ENCODE data around the gene KCNE4.

KCNE4 gene

DNA sequence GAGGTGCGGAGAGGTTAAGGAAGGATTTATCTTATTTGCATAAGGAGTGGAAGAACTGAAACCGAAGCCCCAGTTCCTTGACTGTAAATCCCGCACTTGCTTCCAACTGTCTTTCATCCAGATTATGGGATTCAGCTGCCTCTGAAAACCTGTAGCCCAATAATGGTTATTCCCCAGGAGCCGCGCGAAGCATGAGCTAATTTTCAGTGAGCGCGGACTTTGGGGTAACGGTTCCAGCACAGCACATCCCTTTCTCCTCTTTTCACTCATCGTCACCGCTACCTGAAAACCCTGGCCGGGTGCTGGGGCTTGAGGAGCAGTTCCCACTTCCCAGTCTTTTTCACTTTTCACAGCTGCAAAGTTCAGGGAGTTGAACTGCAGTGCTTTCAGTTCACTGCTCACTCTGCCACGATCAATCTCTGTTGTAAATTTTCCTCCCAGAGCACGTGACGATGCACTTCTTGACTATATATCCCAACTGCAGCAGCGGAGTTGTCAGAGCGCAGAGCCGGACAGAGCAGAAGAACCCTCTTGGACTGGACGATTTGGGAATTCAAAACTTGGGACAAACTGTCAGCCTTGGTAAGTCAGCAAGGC lies at the start of gene KCNE4:
KCNE4 (plus strand) TSS at position 498 of the 597 bp plus-strand sequence. CDS start 641 bp downstream, outside the sequence.
- no peak for DNase-seq

GRCh38 chr2:223003191-223003590 lies 48.8 kb upstream of the KCNE4 start:
- no peak for DNase-seq

DNA sequence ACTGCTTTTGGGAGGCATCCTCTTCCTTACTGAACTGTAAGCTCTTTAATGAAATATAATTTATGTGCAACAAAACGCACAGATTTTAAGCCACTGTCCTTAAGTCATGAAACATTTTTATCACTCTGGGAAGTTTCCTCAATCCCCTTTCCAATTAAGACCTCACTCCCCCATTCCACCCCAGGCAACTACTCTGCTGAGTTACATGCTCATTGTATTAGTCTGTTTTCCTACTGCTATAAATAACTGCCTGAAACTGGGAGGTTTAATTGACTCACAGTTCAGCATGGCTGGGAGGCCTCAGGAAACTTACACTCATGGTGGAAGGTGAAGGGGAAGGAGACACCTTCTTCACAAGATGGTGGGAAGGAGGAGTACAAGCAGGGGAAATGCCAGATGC lies 46.5 kb upstream of the KCNE4 start:
- DNase-seq = no peak

DNA sequence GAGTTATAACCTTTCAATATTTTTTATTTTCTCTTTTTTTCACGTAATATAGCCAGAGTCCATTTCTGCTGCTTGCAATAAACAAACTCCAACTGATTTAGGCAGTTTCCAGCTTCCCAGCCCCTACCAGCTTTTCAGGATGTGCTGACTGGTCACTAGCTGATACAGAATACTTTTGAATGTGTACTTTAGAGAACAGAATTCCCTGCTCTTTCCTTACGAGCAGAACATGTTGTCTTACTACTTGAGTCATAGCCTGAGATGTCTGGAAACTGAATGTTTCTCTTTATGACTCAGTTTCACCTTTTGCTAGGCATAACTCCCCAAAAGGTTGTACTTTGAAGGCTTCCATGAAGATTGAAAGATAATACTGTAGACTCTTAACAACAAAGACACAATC lies 44.5 kb upstream of the KCNE4 start:
- DNase-seq = no peak

GRCh38 chr2:223008162-223008561 lies 43.8 kb upstream of the KCNE4 start:
- DNase-seq = no peak

DNA sequence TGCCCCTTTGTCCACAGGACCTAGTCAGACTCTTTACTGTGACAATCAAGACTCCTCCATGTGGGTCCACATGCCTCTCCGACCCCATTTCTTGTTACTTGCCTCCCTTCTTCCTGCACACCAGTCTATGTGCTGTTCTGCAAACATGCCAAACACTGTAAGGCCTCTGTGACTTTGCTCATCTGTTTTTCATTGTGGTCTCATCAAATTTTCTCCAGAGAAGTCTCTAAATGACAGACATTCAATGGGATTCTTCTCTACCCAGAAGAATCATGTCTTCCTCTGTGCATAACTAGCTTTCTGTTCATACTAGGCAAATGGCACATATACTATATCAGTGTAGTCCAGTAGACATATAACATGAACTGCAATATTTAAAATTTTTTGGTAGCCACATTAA lies 43.0 kb upstream of the KCNE4 start:
- DNase-seq = no peak

- no peak for DNase-seq
Observed at GRCh38 chr2:223010641-223011040, 41.3 kb upstream of the KCNE4 start.

- no peak for DNase-seq
Observed at GRCh38 chr2:223012291-223012690, 39.7 kb upstream of the KCNE4 start.

GRCh38 chr2:223019390-223019930 lies 32.5 kb upstream of the KCNE4 start:
- DNase-seq = no peak

- no peak for DNase-seq
Observed at GRCh38 chr2:223019987-223020717, 31.8 kb upstream of the KCNE4 start.

- DNase-seq = no peak
Observed at GRCh38 chr2:223020971-223021675, 30.9 kb upstream of the KCNE4 start.

- DNase-seq = peak; percentile 88
Observed at GRCh38 chr2:223026357-223027110, 25.5 kb upstream of the KCNE4 start.

DNA sequence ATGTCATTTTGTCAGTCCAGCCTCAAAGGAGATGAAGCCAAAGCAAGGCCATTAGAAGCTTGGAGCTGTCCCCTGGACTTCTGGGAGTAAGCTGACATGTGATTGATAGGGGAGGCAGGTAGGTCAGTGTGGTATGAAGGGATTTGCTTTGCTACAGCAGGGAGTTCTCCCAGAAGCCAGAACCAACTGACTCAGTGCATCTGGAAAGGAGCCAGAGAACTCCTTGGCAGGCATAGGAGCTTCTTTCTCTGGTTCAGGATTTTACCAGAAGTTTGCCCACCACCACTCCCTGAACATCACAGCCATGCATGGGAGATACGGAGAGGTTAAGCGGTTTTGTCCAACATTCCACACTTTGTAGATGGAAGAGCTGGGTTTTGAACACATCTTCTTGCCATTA lies 24.5 kb upstream of the KCNE4 start:
- DNase-seq = no peak

DNA sequence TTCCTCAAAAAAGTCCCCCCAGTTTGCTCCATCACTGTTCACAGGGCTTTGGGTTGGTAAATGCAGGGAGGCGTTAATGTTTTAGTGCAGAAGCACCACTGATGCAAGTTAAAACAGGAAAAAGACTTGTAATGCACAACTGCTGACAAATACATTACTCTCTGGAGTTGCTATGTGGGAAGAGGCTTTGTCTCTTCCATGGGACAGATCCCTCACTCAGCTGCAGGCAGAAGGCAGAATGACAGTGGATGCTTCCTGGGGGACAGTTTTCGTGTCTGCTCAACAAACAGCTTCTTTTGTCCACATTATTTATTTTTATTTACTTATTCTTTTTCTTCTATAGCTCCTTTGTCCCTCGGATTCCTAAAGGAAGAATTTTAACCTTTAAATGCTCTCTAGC lies 22.7 kb upstream of the KCNE4 start:
- no peak for DNase-seq

DNA sequence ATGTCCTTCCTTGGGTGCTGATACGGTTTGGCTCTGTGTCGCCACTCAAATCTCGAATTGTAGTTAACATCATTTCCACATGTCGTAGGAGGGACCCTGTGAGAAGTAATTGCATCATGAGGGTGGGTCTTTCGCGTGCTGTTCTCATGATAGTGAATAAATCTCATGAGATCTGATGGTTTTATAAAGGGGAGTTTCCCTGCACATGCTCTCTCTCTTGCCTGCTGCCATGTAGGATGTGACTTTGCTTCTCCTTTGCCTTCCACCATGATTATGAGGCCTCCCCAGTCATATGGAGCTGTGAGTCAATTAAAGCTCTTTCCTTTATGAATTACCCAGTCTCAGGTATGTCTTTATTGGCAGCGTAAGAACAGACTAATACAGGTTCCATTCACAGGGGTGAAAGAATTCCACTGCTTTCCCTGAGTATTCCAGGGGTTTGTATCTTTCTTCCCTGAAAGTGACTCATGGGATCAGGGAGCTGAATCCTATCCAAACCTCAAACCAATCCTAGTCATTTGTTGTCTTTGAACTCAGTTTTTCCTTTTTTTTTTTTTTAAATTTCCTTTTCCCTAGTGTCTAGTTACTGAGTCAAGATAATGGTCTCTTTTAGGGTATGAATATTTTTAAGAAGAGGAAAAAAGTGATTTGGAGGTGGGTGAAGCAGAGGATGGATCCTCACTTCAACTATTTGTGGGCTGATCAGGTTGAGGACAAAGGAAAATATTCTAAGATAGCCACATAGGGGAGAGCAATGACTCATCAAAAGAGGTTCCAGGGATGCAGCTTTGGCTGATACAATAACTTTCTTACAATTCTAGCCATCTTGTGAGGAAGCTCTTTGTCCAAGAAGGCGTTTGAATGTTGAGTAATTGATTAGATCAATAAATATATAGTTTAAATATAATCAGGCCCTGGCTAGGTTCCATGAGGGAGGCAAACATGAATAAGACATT lies 19.5 kb upstream of the KCNE4 start:
- no peak for DNase-seq

GRCh38 chr2:223034221-223034975 lies 17.6 kb upstream of the KCNE4 start:
- no peak for DNase-seq

GRCh38 chr2:223036790-223037444 lies 15.1 kb upstream of the KCNE4 start:
- no peak for DNase-seq

DNA sequence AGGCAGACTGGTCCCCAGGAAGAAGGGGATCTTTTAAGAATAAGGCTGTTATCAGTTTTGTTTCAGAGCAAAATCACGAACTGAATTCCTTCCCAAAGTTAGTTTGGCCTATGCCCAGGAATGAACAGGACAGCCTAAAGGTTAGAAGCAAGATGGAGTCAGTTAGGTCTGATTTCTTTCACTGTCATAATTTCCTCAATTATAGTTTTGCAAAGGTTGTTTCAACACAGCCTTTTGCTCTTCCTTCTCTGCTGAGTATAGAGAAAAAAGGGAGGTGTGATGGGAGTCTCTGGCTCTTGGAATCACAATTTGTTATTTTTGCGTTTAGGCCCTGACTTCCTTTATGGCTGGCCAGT lies 14.6 kb upstream of the KCNE4 start:
- no peak for DNase-seq

DNA sequence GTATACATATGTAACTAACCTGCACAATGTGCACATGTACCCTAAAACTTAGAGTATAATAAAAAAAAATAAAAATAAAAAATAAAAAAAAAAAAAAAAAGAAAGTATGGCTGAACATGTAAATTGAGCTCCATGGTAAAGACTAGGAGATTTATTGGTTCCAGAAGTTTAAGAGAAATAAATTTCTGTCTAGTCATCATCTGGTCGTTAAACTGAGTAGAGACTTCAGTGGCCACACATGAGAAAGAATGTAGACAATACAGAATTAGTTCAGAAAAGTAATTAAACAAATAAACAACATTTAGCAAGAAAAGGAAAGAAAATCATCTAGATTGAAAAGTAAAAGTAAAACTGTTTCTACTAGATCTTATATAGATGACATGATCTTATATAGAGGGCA lies 12.4 kb upstream of the KCNE4 start:
- DNase-seq = no peak

DNA sequence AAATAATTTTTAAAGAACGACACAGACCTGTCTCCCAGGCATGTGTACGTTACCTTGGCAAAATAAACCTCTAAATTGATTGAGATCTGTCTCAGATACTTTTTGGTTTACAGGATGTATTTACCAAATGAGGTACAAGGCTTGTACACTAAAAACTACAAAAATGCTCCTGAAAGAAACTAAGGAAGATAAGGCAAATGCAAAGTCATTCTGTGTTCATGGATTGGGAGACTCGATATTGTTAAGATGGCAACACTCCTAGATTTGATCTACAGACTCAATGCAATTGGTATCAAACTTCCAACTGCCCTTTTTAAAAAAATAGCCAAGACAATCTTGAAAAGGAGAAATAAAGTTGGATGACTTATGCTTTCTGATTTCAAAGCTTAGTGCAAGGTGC lies 11.5 kb upstream of the KCNE4 start:
- DNase-seq = no peak

All from NCI-H510A treated with DMSO at 0.1 percent for 48 hours (cell line).